B cell (primary cell): ENCODE data around the gene PHOSPHO1. TPM values are rescaled to one million over a fixed set of nuclear protein-coding genes. Genes with fewer than 3 reads are reported as not detected.

Source experiments
- ATAC-seq: fragments of 200-7000 bp; cut with Tn5 transposase; one replicate; pipeline ENCODE4 v1.10.0; 2021; ENCODE audit warnings: low read depth, mild to moderate bottlenecking, moderate number of reproducible peaks, moderate library complexity
- CTCF ChIA-PET: fragments of 350-600 bp; sonication (Branson Sonifier 250); formaldehyde crosslinking; loops from one replicate; lab custom pipeline; 2021; ENCODE audit warnings: antibody characterized with exemption, inconsistent platforms; lab: Charles Lee
- POLR2A ChIA-PET: fragments of 350-600 bp; sonication (Branson Sonifier 250); formaldehyde crosslinking; loops from one replicate; lab custom pipeline; 2021; ENCODE audit warnings: antibody characterized with exemption; lab: Charles Lee
- DNase-seq: peaks from one replicate; pipeline ENCODE4 v3.0.0; 2013
- H2AFZ ChIP-seq: 2 replicates; pipeline ENCODE4 v1.6.1; 2012; ENCODE audit warnings: mild to moderate bottlenecking, low read depth, low read length; ENCODE audit not compliant: insufficient read depth, poor library complexity, severe bottlenecking
- H3K27ac ChIP-seq, 2 donors: 1 replicate in 1 of 2; 2 replicates in 1 of 2; pipeline ENCODE4 v1.5.1; 2012 to 2013; ENCODE audit warnings: low read length in 2 of 2, mild to moderate bottlenecking in 2 of 2, moderate library complexity in 1 of 2
- H3K27me3 ChIP-seq, 4 experiments: fragments of 200-600 bp in 1 of 4; sonication (generic) in 1 of 4; replicated peaks in 1 of 4; 1 replicate in 2 of 4; 2 replicates in 2 of 4; pipeline versions ENCODE4 v1.6.1 to v1.7.0; 2013 to 2016; ENCODE audit warnings: low read length in 3 of 4, mild to moderate bottlenecking in 2 of 4, mixed read lengths in 1 of 4, moderate library complexity in 1 of 4; ENCODE audit not compliant: insufficient read depth in 4 of 4, control insufficient read depth in 3 of 4; ENCODE audit errors: control extremely low read depth in 1 of 4
- H3K36me3 ChIP-seq, 2 experiments: replicated peaks in 1 of 2; 1 replicate in 1 of 2; 2 replicates in 1 of 2; pipeline versions ENCODE4 v1.6.1 to v1.7.1; 2013; ENCODE audit warnings: low read length in 1 of 2; ENCODE audit not compliant: insufficient read depth in 2 of 2, control insufficient read depth in 1 of 2; ENCODE audit errors: control extremely low read depth in 1 of 2, extremely low read depth in 1 of 2
- H3K4me1 ChIP-seq, 2 donors: fragments of 200-600 bp in 1 of 2; sonication (generic) in 1 of 2; 1 replicate in 1 of 2; 2 replicates in 1 of 2; pipeline versions ENCODE4 v1.5.1 to v1.6.1; 2013 to 2017; ENCODE audit warnings: low read length in 2 of 2; ENCODE audit not compliant: control insufficient read depth in 2 of 2, insufficient read depth in 2 of 2
- H3K4me2 ChIP-seq: replicated peaks from 2 replicates; pipeline ENCODE3; 2012; ENCODE audit warnings: mild to moderate bottlenecking, low read depth, low read length; ENCODE audit not compliant: poor library complexity, severe bottlenecking
- H3K4me3 ChIP-seq, 5 experiments: fragments of 200-600 bp in 1 of 5; sonication (generic) in 1 of 5; 1 replicate in 3 of 5; 2 replicates in 2 of 5; pipeline versions ENCODE4 v1.5.1 to v1.7.0; 2011 to 2016; ENCODE audit warnings: low read length in 4 of 5, mild to moderate bottlenecking in 4 of 5, low read depth in 2 of 5, control low read depth in 1 of 5, moderate library complexity in 1 of 5; ENCODE audit not compliant: insufficient read depth in 1 of 5; ENCODE audit errors: control extremely low read depth in 1 of 5, extremely low read depth in 1 of 5
- H3K79me2 ChIP-seq: fragments of 200-600 bp; sonication (generic); one replicate; pipeline ENCODE4 v1.6.0; 2016; ENCODE audit warnings: low read length; ENCODE audit not compliant: control insufficient read depth, insufficient read depth
- H3K9ac ChIP-seq: fragments of 200-600 bp; sonication (generic); 2 replicates; pipeline ENCODE4 v1.6.1; 2017; ENCODE audit warnings: mild to moderate bottlenecking, low read length, moderate library complexity
- H3K9me3 ChIP-seq, 3 donors: one replicate each; pipeline versions ENCODE4 v1.6.1 to v1.7.1; 2013; ENCODE audit warnings: low read length in 2 of 3; ENCODE audit not compliant: control insufficient read depth in 2 of 3, insufficient read depth in 1 of 3; ENCODE audit errors: control extremely low read depth in 1 of 3
- H4K20me1 ChIP-seq: 2 replicates; pipeline ENCODE4 v1.6.0; 2012; ENCODE audit warnings: mild to moderate bottlenecking, low read length; ENCODE audit not compliant: insufficient read depth, control insufficient read depth, poor library complexity, severe bottlenecking
- H3K27ac Mint-ChIP-seq: one replicate; pipeline ENCODE4 v1.8.0; 2021; ENCODE audit warnings: mixed read lengths
- H3K27me3 Mint-ChIP-seq: one replicate; pipeline ENCODE4 v1.8.0; 2021; ENCODE audit warnings: mixed read lengths
- H3K4me1 Mint-ChIP-seq: one replicate; pipeline ENCODE4 v1.8.0; 2021; ENCODE audit warnings: mixed read lengths
- H3K4me3 Mint-ChIP-seq: one replicate; pipeline ENCODE4 v1.8.0; 2021; ENCODE audit warnings: mixed read lengths
- H3K9me3 Mint-ChIP-seq: one replicate; pipeline ENCODE4 v1.8.0; 2022; ENCODE audit warnings: mixed read lengths; ENCODE audit not compliant: insufficient read depth
- EZH2 ChIP-seq: IDR thresholded peaks from 2 replicates; pipeline ENCODE4 v1.6.1; 2012; ENCODE audit warnings: borderline replicate concordance, low read depth, mild to moderate bottlenecking, moderate library complexity, low read length; ENCODE audit not compliant: insufficient read depth, poor library complexity, severe bottlenecking
- WGBS: methylation state at CpG from one replicate; pipeline ENCODE4 v1.1.5; 2013; ENCODE audit warnings: missing lambda C conversion rate; ENCODE audit not compliant: insufficient coverage; 5-methylcytosine and 5-hydroxymethylcytosine counted together
- intact Hi-C: fragments of 100-400 bp; cut with micrococcal nuclease; formaldehyde crosslinking; loops from one replicate; pipeline ENCODE4 v1.10.0; 2022
- polyA plus RNA-seq: library from polyadenylated mRNA; depleted of rRNA; stranded (reverse); fragments of >200 nt; gene quantifications from 2 replicates; pipeline ENCODE4 v1.2.3, GENCODE V29; 2012
- total RNA-seq, 2 donors: library from RNA; stranded (reverse); fragments of 120-200 nt in 1 of 2; gene quantifications; 1 replicate in 1 of 2; 2 replicates in 1 of 2; pipeline versions ENCODE4 v1.2.3 to v1.2.4, GENCODE V29; 2013 to 2022
- TF ChIP-seq, protein P1 (sequence below): fragments of 200-600 bp; IDR thresholded peaks from one replicate; pipeline ENCODE4 v1.8.0; 2022; ENCODE audit warnings: antibody characterized with exemption, mild to moderate bottlenecking

PHOSPHO1 gene
- total and polyA plus RNA-seq, 2 donors (not counting 1 experiment from before 2014, with no cell fraction given), result 0.15 TPM; not detected in 1

GRCh38 chr17:49260011-49260816 is 29.6 kb upstream of the PHOSPHO1 start:
- peak overlapping the region; percentile 86 for H3K4me3 Mint-ChIP-seq
- peak; percentile 80 for ATAC-seq

More at GRCh38 chr17:49260011-49260816, 29.6 kb upstream of the PHOSPHO1 start:
- DNase-seq, result peak; percentile 72
- peaks cover 22% of the 10 kb centered on the region for H3K27me3 Mint-ChIP-seq
- ChIA-PET POLR2A (no interaction called here), CTCF (interaction anchor here (0.9 to 1.5 kb wide), 3 partner anchors 31 to 79 kb away, joined by 3 to 7 read pairs (median 3); no protein-coding TSS in a partner anchor)
- H3K27ac Mint-ChIP-seq, result no peak overlapping the region
- TF ChIP-seq EZH2, result no peak
- TF ChIP-seq, protein P1, sequence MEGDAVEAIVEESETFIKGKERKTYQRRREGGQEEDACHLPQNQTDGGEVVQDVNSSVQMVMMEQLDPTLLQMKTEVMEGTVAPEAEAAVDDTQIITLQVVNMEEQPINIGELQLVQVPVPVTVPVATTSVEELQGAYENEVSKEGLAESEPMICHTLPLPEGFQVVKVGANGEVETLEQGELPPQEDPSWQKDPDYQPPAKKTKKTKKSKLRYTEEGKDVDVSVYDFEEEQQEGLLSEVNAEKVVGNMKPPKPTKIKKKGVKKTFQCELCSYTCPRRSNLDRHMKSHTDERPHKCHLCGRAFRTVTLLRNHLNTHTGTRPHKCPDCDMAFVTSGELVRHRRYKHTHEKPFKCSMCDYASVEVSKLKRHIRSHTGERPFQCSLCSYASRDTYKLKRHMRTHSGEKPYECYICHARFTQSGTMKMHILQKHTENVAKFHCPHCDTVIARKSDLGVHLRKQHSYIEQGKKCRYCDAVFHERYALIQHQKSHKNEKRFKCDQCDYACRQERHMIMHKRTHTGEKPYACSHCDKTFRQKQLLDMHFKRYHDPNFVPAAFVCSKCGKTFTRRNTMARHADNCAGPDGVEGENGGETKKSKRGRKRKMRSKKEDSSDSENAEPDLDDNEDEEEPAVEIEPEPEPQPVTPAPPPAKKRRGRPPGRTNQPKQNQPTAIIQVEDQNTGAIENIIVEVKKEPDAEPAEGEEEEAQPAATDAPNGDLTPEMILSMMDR, result no peak
- peak overlapping the region in 1 of 2 donors; percentile 12 for H3K27ac ChIP-seq
- peak overlapping the region; percentile 89 for H3K4me2 ChIP-seq
- intact Hi-C loops, result loop anchor here (5.0 kb wide), 1 partner anchor 33 kb away; no protein-coding TSS in a partner anchor
- no peaks in the 10 kb centered on the region for H4K20me1 ChIP-seq
- no peaks in the 10 kb centered on the region for H3K79me2 ChIP-seq
- H3K4me1 Mint-ChIP-seq, result peaks cover 12% of the 10 kb centered on the region
- H2AFZ ChIP-seq, result peak overlapping the region; percentile 85
- H3K36me3 ChIP-seq, result no peaks in the 10 kb centered on the region
- peak overlapping the region; percentile 78 for H3K9ac ChIP-seq
- no peaks in the 10 kb centered on the region for H3K9me3 Mint-ChIP-seq
- peaks cover 0 to 26% (median 4%) of the 10 kb centered on the region in 4 experiments for H3K27me3 ChIP-seq
- H3K4me3 ChIP-seq, result peak overlapping the region; percentile 26 to 68 (median 52)
- no peaks in the 10 kb centered on the region for H3K9me3 ChIP-seq
- under 1% methylated on average over 77 of the region's 77 CpGs for WGBS
- H3K4me1 ChIP-seq, result peaks cover 13 to 14% of the 10 kb centered on the region in 2 donors
